H9 (cell line): ENCODE results near the gene SURF1. TPM values are rescaled to one million over a fixed set of nuclear protein-coding genes. Genes with fewer than 3 reads are reported as not detected.

ENCODE experiments used
- DNase-seq: peaks from one replicate; pipeline ENCODE4 v3.0.0-alpha.2; 2017
- H2AFZ ChIP-seq: one replicate; pipeline ENCODE4 v1.6.1; 2013; ENCODE audit warnings: mild to moderate bottlenecking, low read length, control low read depth, moderate library complexity
- H2AK5ac ChIP-seq: 2 replicates; pipeline ENCODE4 v1.6.1; 2013; ENCODE audit warnings: low read length, control low read depth, mixed read lengths; ENCODE audit not compliant: insufficient read length
- H2BK120ac ChIP-seq: one replicate; pipeline ENCODE4 v1.6.1; 2013; ENCODE audit warnings: low read depth, mild to moderate bottlenecking, low read length, control low read depth, inconsistent platforms; ENCODE audit not compliant: poor library complexity, severe bottlenecking
- H2BK12ac ChIP-seq: 2 replicates; pipeline ENCODE4 v1.6.1; 2013; ENCODE audit warnings: low read length, control low read depth, mixed read lengths, low read depth; ENCODE audit not compliant: insufficient read length
- H2BK15ac ChIP-seq: 2 replicates; pipeline ENCODE4 v1.6.1; 2013; ENCODE audit warnings: low read depth, low read length, control low read depth
- H2BK20ac ChIP-seq: one replicate; pipeline ENCODE4 v1.6.1; 2013; ENCODE audit warnings: low read depth, mild to moderate bottlenecking, low read length, control low read depth, inconsistent platforms; ENCODE audit not compliant: poor library complexity, severe bottlenecking
- H2BK5ac ChIP-seq: 2 replicates; pipeline ENCODE4 v1.6.1; 2013; ENCODE audit warnings: low read length, control low read depth, mixed read lengths; ENCODE audit not compliant: insufficient read length
- H3K14ac ChIP-seq: 2 replicates; pipeline ENCODE4 v1.6.1; 2013; ENCODE audit warnings: low read length, control low read depth; ENCODE audit not compliant: insufficient read depth
- H3K18ac ChIP-seq: 2 replicates; pipeline ENCODE4 v1.6.1; 2013; ENCODE audit warnings: low read depth, mild to moderate bottlenecking, mixed read lengths, low read length, control low read depth; ENCODE audit not compliant: insufficient read length
- H3K23ac ChIP-seq: 2 replicates; pipeline ENCODE4 v1.6.1; 2013; ENCODE audit warnings: low read length, control low read depth, mixed read lengths, low read depth; ENCODE audit not compliant: insufficient read length
- H3K23me2 ChIP-seq: 2 replicates; pipeline ENCODE4 v1.6.1; 2013; ENCODE audit warnings: low read depth, mild to moderate bottlenecking, mixed read lengths, low read length, control low read depth; ENCODE audit not compliant: insufficient read length, poor library complexity, severe bottlenecking
- H3K27ac ChIP-seq: 2 replicates; pipeline ENCODE4 v1.5.1; 2013; ENCODE audit warnings: low read length, control low read depth, mixed read lengths, low read depth; ENCODE audit not compliant: insufficient read length
- H3K27me3 ChIP-seq: 2 replicates; pipeline ENCODE4 v1.6.1; 2013; ENCODE audit warnings: low read length, control low read depth, inconsistent platforms; ENCODE audit not compliant: insufficient read depth
- H3K4ac ChIP-seq: 2 replicates; pipeline ENCODE4 v1.6.1; 2013; ENCODE audit warnings: low read depth, mild to moderate bottlenecking, control low read depth, inconsistent platforms, low read length, moderate library complexity
- H3K4me1 ChIP-seq: 2 replicates; pipeline ENCODE4 v1.6.1; 2013; ENCODE audit warnings: low read length, control low read depth, inconsistent platforms; ENCODE audit not compliant: insufficient read depth
- H3K4me2 ChIP-seq: 2 replicates; pipeline ENCODE4 v1.6.1; 2013; ENCODE audit warnings: low read length, control low read depth, mixed read lengths; ENCODE audit not compliant: insufficient read length, insufficient read depth
- H3K56ac ChIP-seq: 2 replicates; pipeline ENCODE4 v1.6.1; 2013; ENCODE audit warnings: low read depth, mild to moderate bottlenecking, mixed read lengths, low read length, control low read depth; ENCODE audit not compliant: insufficient read length
- H3K79me1 ChIP-seq: 2 replicates; pipeline ENCODE4 v1.6.1; 2013; ENCODE audit warnings: low read depth, mild to moderate bottlenecking, moderate library complexity, low read length, control low read depth, inconsistent platforms; ENCODE audit not compliant: insufficient read depth, poor library complexity, severe bottlenecking
- H3K79me2 ChIP-seq: 2 replicates; pipeline ENCODE4 v1.6.1; 2013; ENCODE audit warnings: low read length, control low read depth, inconsistent platforms; ENCODE audit not compliant: insufficient read depth
- H3K9ac ChIP-seq: 2 replicates; pipeline ENCODE4 v1.6.1; 2013; ENCODE audit warnings: low read length, control low read depth, mixed read lengths; ENCODE audit not compliant: insufficient read length; ENCODE audit errors: extremely low read depth
- H3K9me3 ChIP-seq: one replicate; pipeline ENCODE4 v1.6.1; 2013; ENCODE audit warnings: low read depth, low read length, inconsistent platforms; ENCODE audit not compliant: control insufficient read depth
- H3T11ph ChIP-seq: one replicate; pipeline ENCODE4 v1.6.1; 2013; ENCODE audit warnings: mild to moderate bottlenecking, low read length, control low read depth, inconsistent platforms
- H4K20me1 ChIP-seq: one replicate; pipeline ENCODE4 v1.6.1; 2013; ENCODE audit not compliant: control insufficient read depth, insufficient read length, insufficient read depth
- H4K5ac ChIP-seq: 2 replicates; pipeline ENCODE4 v1.6.1; 2013; ENCODE audit warnings: low read depth, mild to moderate bottlenecking, mixed read lengths, low read length, control low read depth; ENCODE audit not compliant: insufficient read length
- H4K8ac ChIP-seq: replicated peaks from 2 replicates; pipeline ENCODE4 v1.6.1; 2013; ENCODE audit warnings: low read length, control low read depth, mixed read lengths, low read depth; ENCODE audit not compliant: insufficient read length
- H4K91ac ChIP-seq: 2 replicates; pipeline ENCODE4 v1.6.1; 2013; ENCODE audit warnings: low read depth, mild to moderate bottlenecking, moderate library complexity, mixed read lengths, low read length, control low read depth; ENCODE audit not compliant: insufficient read length
- H3K27ac Mint-ChIP-seq, 3 experiments: 2 replicates in 2 of 3; 3 replicates in 1 of 3; pipeline ENCODE4 v1.8.0; 2020 to 2021; ENCODE audit warnings: mixed read lengths in 3 of 3, mild to moderate bottlenecking in 1 of 3, moderate library complexity in 1 of 3
- H3K27me3 Mint-ChIP-seq: 2 replicates; pipeline ENCODE4 v1.8.0; 2021; ENCODE audit warnings: low read depth, mild to moderate bottlenecking, moderate library complexity, mixed read lengths
- H3K36me3 Mint-ChIP-seq, 3 experiments: 2 replicates in 2 of 3; 3 replicates in 1 of 3; pipeline ENCODE4 v1.8.0; 2020 to 2021; ENCODE audit warnings: low read depth in 3 of 3, mixed read lengths in 3 of 3; ENCODE audit not compliant: insufficient read depth in 1 of 3
- H3K4me1 Mint-ChIP-seq, 2 experiments: 2 replicates each; pipeline ENCODE4 v1.8.0; 2020; ENCODE audit warnings: mixed read lengths in 2 of 2
- H3K4me3 Mint-ChIP-seq, 2 experiments: 2 replicates in 1 of 2; 3 replicates in 1 of 2; pipeline ENCODE4 v1.8.0; 2020 to 2021; ENCODE audit warnings: mild to moderate bottlenecking in 2 of 2, mixed read lengths in 2 of 2, moderate library complexity in 1 of 2
- H3K9me3 Mint-ChIP-seq, 2 experiments: 2 replicates in 1 of 2; 3 replicates in 1 of 2; pipeline ENCODE4 v1.8.0; 2020; ENCODE audit warnings: mild to moderate bottlenecking in 2 of 2, mixed read lengths in 2 of 2, moderate library complexity in 1 of 2
- WGBS: extraction: QIAGEN DNeasy Blood & Tissue Kit; methylation state at CpG from one replicate; pipeline ENCODE4 v1.1.7; 2013; ENCODE audit warnings: missing lambda C conversion rate, low lambda C conversion rate, mixed read lengths; ENCODE audit not compliant: insufficient read length; ENCODE audit errors: extremely low coverage; 5-methylcytosine and 5-hydroxymethylcytosine counted together
- total RNA-seq: library from RNA; stranded (reverse); gene quantifications from 2 replicates; pipeline ENCODE4 v1.2.1, GENCODE V29; 2021
- TF ChIP-seq, protein P1 (sequence below): fragments of 200-600 bp; sonication (generic); conservative IDR thresholded peaks from 3 replicates; pipeline ENCODE4 v1.8.0; 2021; ENCODE audit warnings: antibody characterized with exemption, mild to moderate bottlenecking

SURF1 gene
- total RNA-seq, 1 experiment from 2014 or later = 43.3 TPM

DNA sequence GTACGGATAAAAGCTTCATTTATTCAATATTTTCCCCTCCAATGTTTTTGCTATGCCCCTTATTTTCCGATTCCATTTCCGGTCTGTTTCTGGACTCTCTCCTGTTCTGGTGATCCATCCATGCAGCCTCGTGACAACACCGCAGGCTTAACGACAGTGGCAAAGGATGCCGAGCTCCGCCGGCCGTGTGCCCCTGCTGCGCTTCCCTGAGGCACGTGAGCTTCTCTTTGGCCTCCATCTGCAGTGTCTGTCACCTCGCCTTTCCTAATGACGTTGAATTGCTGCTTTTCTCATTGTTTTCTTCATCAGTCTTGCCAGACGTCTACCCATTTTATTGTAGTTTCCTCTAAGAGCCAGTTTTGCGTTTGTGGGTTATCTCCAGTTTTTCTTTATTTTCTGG lies 49.0 kb downstream of the SURF1 start:
- no peaks in the 10 kb centered on the region for H3K9me3 ChIP-seq
- Mint-ChIP-seq H3K4me3 (no peak overlapping the region), H3K27ac (no peak overlapping the region), H3K9me3 (peaks cover 10 to 12% of the 10 kb centered on the region in 2 experiments), H3K4me1 (no peaks in the 10 kb centered on the region), H3K27me3 (peaks cover 40% of the 10 kb centered on the region), H3K36me3 (peaks cover 9 to 10% (median 9%) of the 10 kb centered on the region in 3 experiments; a peak in 6 of 7 replicates)
- no peak overlapping the region for H2BK15ac ChIP-seq
- H3K27me3 ChIP-seq = no peaks in the 10 kb centered on the region
- H3T11ph ChIP-seq = no peak overlapping the region
- H3K4ac ChIP-seq = no peak overlapping the region
- H4K20me1 ChIP-seq = no peaks in the 10 kb centered on the region
- no peak overlapping the region for H3K56ac ChIP-seq
- no peak overlapping the region for H2BK120ac ChIP-seq
- no peaks in the 10 kb centered on the region for H3K4me1 ChIP-seq
- H2BK20ac ChIP-seq = no peak overlapping the region
- H4K8ac ChIP-seq = no peak overlapping the region
- no peak overlapping the region for H3K9ac ChIP-seq
- H3K79me2 ChIP-seq = no peaks in the 10 kb centered on the region
- no peak overlapping the region for H4K91ac ChIP-seq
- no peaks in the 10 kb centered on the region for H3K79me1 ChIP-seq
- no peak for DNase-seq
- H4K5ac ChIP-seq = no peak overlapping the region
- no peak overlapping the region for H2AFZ ChIP-seq
- WGBS = no CpG with 5 or more reads among the region's 16 CpGs
- no peak overlapping the region for H2AK5ac ChIP-seq
- no peaks in the 10 kb centered on the region for H3K23me2 ChIP-seq
- no peak overlapping the region for H3K27ac ChIP-seq
- TF ChIP-seq, protein P1, sequence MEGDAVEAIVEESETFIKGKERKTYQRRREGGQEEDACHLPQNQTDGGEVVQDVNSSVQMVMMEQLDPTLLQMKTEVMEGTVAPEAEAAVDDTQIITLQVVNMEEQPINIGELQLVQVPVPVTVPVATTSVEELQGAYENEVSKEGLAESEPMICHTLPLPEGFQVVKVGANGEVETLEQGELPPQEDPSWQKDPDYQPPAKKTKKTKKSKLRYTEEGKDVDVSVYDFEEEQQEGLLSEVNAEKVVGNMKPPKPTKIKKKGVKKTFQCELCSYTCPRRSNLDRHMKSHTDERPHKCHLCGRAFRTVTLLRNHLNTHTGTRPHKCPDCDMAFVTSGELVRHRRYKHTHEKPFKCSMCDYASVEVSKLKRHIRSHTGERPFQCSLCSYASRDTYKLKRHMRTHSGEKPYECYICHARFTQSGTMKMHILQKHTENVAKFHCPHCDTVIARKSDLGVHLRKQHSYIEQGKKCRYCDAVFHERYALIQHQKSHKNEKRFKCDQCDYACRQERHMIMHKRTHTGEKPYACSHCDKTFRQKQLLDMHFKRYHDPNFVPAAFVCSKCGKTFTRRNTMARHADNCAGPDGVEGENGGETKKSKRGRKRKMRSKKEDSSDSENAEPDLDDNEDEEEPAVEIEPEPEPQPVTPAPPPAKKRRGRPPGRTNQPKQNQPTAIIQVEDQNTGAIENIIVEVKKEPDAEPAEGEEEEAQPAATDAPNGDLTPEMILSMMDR = no peak
- H3K23ac ChIP-seq = no peak overlapping the region
- H3K4me2 ChIP-seq = no peak overlapping the region
- H2BK5ac ChIP-seq = no peak overlapping the region
- H2BK12ac ChIP-seq = no peak overlapping the region
- H3K18ac ChIP-seq = no peak overlapping the region
- H3K14ac ChIP-seq = no peak overlapping the region
